Right lobe of liver (tissue), 6 donors: ENCODE data around the gene LHPP. TPM values are rescaled to one million over a fixed set of nuclear protein-coding genes. Genes with fewer than 3 reads are reported as not detected.
A peak's percentile ranks its signal among the peaks of the same experiment; 100 is the strongest.

Experiments used
- ATAC-seq, 4 donors: fragments of 200-7000 bp; cut with Tn5 transposase; one replicate each; pipeline ENCODE4 v1.9.1; 2020; ENCODE audit warnings: mild to moderate bottlenecking in 4 of 4, moderate library complexity in 4 of 4
- DNase-seq, 3 donors: peaks; one replicate each; pipeline ENCODE4 v3.0.0-alpha.2; 2020
- H3K27ac ChIP-seq, 3 donors: fragments of 200-600 bp; one replicate each; pipeline ENCODE4 v1.8.0; 2022
- H3K27me3 ChIP-seq, 2 donors: fragments of 200-600 bp; one replicate each; pipeline ENCODE4 v1.8.0; 2022
- H3K36me3 ChIP-seq, 4 donors: fragments of 200-600 bp; sonication (generic) in 1 of 4; one replicate each; pipeline versions ENCODE4 v1.5.1 to v1.8.0; 2017 to 2022; ENCODE audit warnings: control low read depth in 1 of 4
- H3K4me1 ChIP-seq, 4 donors: fragments of 200-600 bp; sonication (generic) in 1 of 4; one replicate each; pipeline versions ENCODE4 v1.5.1 to v1.8.0; 2017 to 2022; ENCODE audit warnings: control low read depth in 1 of 4
- H3K4me3 ChIP-seq, 3 donors: fragments of 200-600 bp; one replicate each; pipeline ENCODE4 v1.8.0; 2022
- H3K9me3 ChIP-seq, 4 donors: fragments of 200-600 bp; sonication (generic) in 1 of 4; one replicate each; pipeline versions ENCODE4 v1.5.1 to v1.8.0; 2017 to 2022; ENCODE audit warnings: control low read depth in 1 of 4
- CTCF ChIP-seq, 4 donors: fragments of 200-600 bp in 3 of 4; fragments of 450-650 bp in 1 of 4; IDR thresholded peaks; one replicate each; pipeline versions ENCODE4 v1.5.1 to v1.8.0; 2016 to 2022; ENCODE audit warnings: antibody characterized with exemption in 4 of 4, mild to moderate bottlenecking in 2 of 4
- POLR2A ChIP-seq: fragments of 450-650 bp; IDR thresholded peaks from one replicate; pipeline ENCODE4 v1.6.1; 2017; ENCODE audit warnings: antibody characterized with exemption, mild to moderate bottlenecking
- WGBS: methylation state at CpG from one replicate; pipeline ENCODE4 v1.1.6; 2018; ENCODE audit warnings: low coverage, low lambda C conversion rate; ENCODE audit not compliant: insufficient coverage; ENCODE audit errors: missing lambda C conversion rate; 5-methylcytosine and 5-hydroxymethylcytosine counted together
- intact Hi-C, 2 donors: fragments of 100-400 bp; cut with DNase I; formaldehyde crosslinking; loops; one replicate each; pipeline versions ENCODE4 v1.11.2 to v1.14.1; 2022
- total RNA-seq, 6 experiments: library from RNA; depleted of rRNA in 2 of 6; stranded (reverse); fragments of >200 nt in 2 of 6; fragmentation: NEBNext Ultra II Directional in 3 of 6; extraction: Animal tissue kit (Norgen Biotek cat#: 25700) in 3 of 6; gene quantifications; one replicate each; pipeline versions ENCODE4 v1.1.0 to v1.2.4, GENCODE V29; 2016 to 2023
- donor health status: DM: no; HTN: yes; CAD: no.
- donor health status: DM: no; HTN: no; CAD: no.
- donor health status: DM: no; HTN: no; CAD: no.
- donor health status: DM: no; HTN: yes; CAD: no.
- donor health status: DM: no; HTN: yes; CAD: no.

LHPP gene
- total RNA-seq, 6 experiments from 2014 or later: 19.3 to 56.3 (median 36.3) TPM

DNA sequence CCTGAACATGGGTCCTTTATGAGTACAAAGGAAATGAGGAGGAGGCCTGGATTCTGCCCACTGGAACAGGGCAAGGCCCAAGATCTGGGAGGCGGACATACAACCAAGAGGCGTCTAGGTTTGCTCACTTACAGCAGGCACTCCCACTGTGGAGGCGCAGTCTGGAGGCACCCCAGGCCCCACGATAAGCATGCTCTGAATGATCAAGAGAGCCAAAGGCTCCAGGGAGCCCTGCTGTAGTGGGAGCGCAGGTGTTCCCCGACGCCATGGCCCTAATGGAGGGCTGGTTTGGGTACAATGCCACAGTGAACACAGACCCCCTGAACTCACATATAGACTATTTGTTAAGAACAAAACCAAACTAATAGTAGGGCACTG, 194.5 kb downstream of the LHPP start:
- Histone ChIP-seq H3K27ac (no peak overlapping the region), H3K4me1 (peaks cover 0 to 4% (median 0%) of the 10 kb centered on the region in 4 donors), H3K27me3 (no peaks in the 10 kb centered on the region), H3K4me3 (no peak overlapping the region), H3K9me3 (no peaks in the 10 kb centered on the region), H3K36me3 (no peaks in the 10 kb centered on the region)
- ATAC-seq (no peak), DNase-seq (no peak)
- WGBS: 100% methylated on average over 1 of the region's 7 CpGs
- TF ChIP-seq POLR2A: no peak
- no peak for TF ChIP-seq CTCF (IDR thresholded peaks at IDR 0.05)
- intact Hi-C loops: no loop called here

- peaks cover 0 to 4% (median 0%) of the 10 kb centered on the region in 4 donors for H3K4me1 ChIP-seq
- H3K27ac ChIP-seq: no peak overlapping the region
- TF ChIP-seq POLR2A: no peak
- no peak for TF ChIP-seq CTCF (IDR thresholded peaks at IDR 0.05)
- DNase-seq: no peak
- ATAC-seq: no peak
- WGBS: 65% methylated on average over 4 of the region's 6 CpGs
- no peaks in the 10 kb centered on the region for H3K36me3 ChIP-seq
- no peak overlapping the region for H3K4me3 ChIP-seq
- intact Hi-C loops: no loop called here
- H3K27me3 ChIP-seq: no peaks in the 10 kb centered on the region
- H3K9me3 ChIP-seq: no peaks in the 10 kb centered on the region
Measured at GRCh38 chr10:124656541-124656940, 194.9 kb downstream of the LHPP start.

GRCh38 chr10:124657806-124658205, 196.2 kb downstream of the LHPP start:
- intact Hi-C loops: no loop called here

GRCh38 chr10:124658591-124659242, 197.1 kb downstream of the LHPP start:
- ATAC-seq (no peak), DNase-seq (no peak)
- Histone ChIP-seq H3K4me3 (no peak overlapping the region), H3K27me3 (no peaks in the 10 kb centered on the region), H3K4me1 (peaks cover 0 to 4% (median 0%) of the 10 kb centered on the region in 4 donors), H3K9me3 (no peaks in the 10 kb centered on the region), H3K27ac (no peak overlapping the region), H3K36me3 (no peaks in the 10 kb centered on the region)
- TF ChIP-seq CTCF (IDR thresholded peaks at IDR 0.05): no peak
- TF ChIP-seq POLR2A: no peak
- intact Hi-C loops: no loop called here
- no CpG with 5 or more reads among the region's 12 CpGs for WGBS

More at GRCh38 chr10:124657806-124658205, 196.2 kb downstream of the LHPP start:
- Histone ChIP-seq H3K27ac (no peak overlapping the region), H3K9me3 (no peaks in the 10 kb centered on the region), H3K4me3 (no peak overlapping the region), H3K4me1 (peaks cover 0 to 4% (median 0%) of the 10 kb centered on the region in 4 donors), H3K36me3 (no peaks in the 10 kb centered on the region), H3K27me3 (no peaks in the 10 kb centered on the region)
- no peak for TF ChIP-seq POLR2A
- no peak for TF ChIP-seq CTCF (IDR thresholded peaks at IDR 0.05)
- DNase-seq: no peak
- peak in 1 of 4 donors; percentile 16 for ATAC-seq
- 68% methylated on average over 9 of the region's 9 CpGs for WGBS
